Measurements from ENCODE around the gene LONP1.

The LONP1 gene

DNA sequence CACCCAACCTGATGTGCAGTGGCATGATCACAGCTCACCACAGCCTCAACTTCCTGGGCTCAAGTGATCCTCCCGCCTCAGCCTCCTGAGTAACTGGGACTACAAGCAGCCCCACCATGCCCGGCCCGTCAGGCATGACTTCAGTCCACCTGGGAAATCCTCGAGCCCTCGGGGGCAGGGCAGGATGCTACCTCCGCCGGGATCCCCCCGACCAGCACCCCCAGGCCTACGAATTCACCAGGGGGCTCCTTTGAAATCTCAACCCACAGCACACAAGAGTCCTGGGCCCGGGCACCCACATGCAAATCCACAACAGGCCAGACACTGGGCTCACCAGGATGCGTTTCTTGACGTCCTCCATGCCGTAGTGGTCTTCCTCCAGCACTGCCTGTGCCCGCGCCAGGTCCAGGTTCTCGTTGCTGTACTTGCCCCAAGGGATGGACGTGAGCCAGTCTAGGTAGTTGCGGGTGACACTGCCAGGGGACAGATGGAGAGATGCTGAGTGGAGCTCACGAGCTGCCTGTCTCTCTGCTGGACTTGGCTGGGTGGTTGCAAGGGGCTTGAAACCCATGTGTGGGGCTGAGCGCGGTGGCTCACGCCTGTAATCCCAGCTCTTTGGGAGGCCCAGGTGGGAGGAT, 19.4 kb downstream of the LONP1 start:
- no peaks in the 10 kb centered on the region for H3K9me2 ChIP-seq (replicated peaks; ENCODE audit: control insufficient read depth, low read length)
- no peak overlapping the region for H3K27ac ChIP-seq (ENCODE audit: low read depth, low read length)
- H3K4me3 ChIP-seq (ENCODE audit: low read length) = no peak overlapping the region
- H3K27me3 ChIP-seq (ENCODE audit: control insufficient read depth, low read length) = no peaks in the 10 kb centered on the region
- H3K9me3 ChIP-seq (ENCODE audit: control insufficient read depth, insufficient read depth, low read length) = no peaks in the 10 kb centered on the region
- no peaks in the 10 kb centered on the region for H3K4me1 ChIP-seq (ENCODE audit: control insufficient read depth, low read length)
- H3K36me3 ChIP-seq (ENCODE audit: control insufficient read depth, low read length) = peaks cover 70% of the 10 kb centered on the region
- TF ChIP-seq EZH2phosphoT487 (IDR thresholded peaks at IDR 0.05; ENCODE audit: borderline replicate concordance, low read length) = no peak
- TF ChIP-seq, protein P1, sequence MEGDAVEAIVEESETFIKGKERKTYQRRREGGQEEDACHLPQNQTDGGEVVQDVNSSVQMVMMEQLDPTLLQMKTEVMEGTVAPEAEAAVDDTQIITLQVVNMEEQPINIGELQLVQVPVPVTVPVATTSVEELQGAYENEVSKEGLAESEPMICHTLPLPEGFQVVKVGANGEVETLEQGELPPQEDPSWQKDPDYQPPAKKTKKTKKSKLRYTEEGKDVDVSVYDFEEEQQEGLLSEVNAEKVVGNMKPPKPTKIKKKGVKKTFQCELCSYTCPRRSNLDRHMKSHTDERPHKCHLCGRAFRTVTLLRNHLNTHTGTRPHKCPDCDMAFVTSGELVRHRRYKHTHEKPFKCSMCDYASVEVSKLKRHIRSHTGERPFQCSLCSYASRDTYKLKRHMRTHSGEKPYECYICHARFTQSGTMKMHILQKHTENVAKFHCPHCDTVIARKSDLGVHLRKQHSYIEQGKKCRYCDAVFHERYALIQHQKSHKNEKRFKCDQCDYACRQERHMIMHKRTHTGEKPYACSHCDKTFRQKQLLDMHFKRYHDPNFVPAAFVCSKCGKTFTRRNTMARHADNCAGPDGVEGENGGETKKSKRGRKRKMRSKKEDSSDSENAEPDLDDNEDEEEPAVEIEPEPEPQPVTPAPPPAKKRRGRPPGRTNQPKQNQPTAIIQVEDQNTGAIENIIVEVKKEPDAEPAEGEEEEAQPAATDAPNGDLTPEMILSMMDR (IDR thresholded peaks at IDR 0.05; ENCODE audit: low read depth, low read length, poor library complexity, severe bottlenecking) = no peak
- H4K20me1 ChIP-seq (ENCODE audit: control insufficient read depth, insufficient read depth, low read depth, low read length) = no peaks in the 10 kb centered on the region
- no peak overlapping the region for H3K4me2 ChIP-seq (ENCODE audit: low read length)
- peaks cover 8% of the 10 kb centered on the region for H3K79me2 ChIP-seq (ENCODE audit: control insufficient read depth, low read length)
- peaks cover 5% of the 10 kb centered on the region; the same call in 1 of the 2 replicates for H3F3A ChIP-seq (ENCODE audit: control insufficient read depth, insufficient read depth)

DNA sequence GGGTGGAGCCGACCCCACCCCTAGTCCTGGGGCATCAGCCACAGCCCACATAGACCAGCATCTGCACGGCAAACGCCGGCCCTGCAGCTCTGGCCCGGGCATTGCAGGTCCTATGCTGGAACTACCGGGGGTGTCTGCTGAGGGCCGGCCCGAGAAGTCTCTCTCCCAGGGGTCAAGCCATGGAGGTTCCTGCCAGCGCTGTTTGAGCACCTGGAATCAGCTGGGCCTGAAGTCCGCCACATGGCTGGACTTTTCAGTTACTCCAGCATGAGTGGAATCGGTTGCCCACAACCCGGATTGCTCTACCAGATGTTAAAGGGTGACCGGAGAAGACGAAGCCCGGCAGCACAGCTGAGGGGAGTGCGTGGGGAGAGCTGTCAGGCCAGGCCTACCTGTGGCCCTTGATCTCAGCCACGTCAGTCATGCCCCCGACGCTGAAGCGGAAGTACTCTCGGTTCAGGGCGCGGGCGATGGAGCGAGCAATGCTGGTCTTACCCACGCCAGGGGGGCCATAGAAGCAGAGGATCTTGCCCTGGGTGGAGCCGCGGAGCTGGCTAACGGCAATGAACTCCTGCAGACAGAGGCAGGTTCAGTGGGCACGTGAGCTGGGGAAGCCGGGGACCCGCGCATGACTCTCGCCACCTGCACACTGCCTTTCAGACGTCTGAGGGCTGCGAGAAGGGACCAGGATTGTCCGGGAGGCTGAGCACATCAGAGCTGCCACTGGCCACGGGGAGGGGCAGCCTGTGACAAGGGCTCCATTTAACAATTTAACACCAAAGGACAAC, 21.1 kb downstream of the LONP1 start:
- Histone ChIP-seq H4K20me1 (ENCODE audit: control insufficient read depth, insufficient read depth, low read depth, low read length) (no peaks in the 10 kb centered on the region), H3K4me3 (ENCODE audit: low read length) (no peak overlapping the region), H3K79me2 (ENCODE audit: control insufficient read depth, low read length) (peaks cover 14% of the 10 kb centered on the region), H3K4me2 (ENCODE audit: low read length) (no peak overlapping the region), H3K9me2 (replicated peaks; ENCODE audit: control insufficient read depth, low read length) (no peaks in the 10 kb centered on the region), H3K9me3 (ENCODE audit: control insufficient read depth, insufficient read depth, low read length) (no peaks in the 10 kb centered on the region), H3F3A (ENCODE audit: control insufficient read depth, insufficient read depth) (peaks cover 12% of the 10 kb centered on the region), H3K27ac (ENCODE audit: low read depth, low read length) (no peak overlapping the region), H3K36me3 (ENCODE audit: control insufficient read depth, low read length) (peaks cover 70% of the 10 kb centered on the region), H3K27me3 (ENCODE audit: control insufficient read depth, low read length) (no peaks in the 10 kb centered on the region), H3K4me1 (ENCODE audit: control insufficient read depth, low read length) (no peaks in the 10 kb centered on the region)
- TF ChIP-seq, protein P1 (IDR thresholded peaks at IDR 0.05; ENCODE audit: low read depth, low read length, poor library complexity, severe bottlenecking) = no peak
- no peak for TF ChIP-seq EZH2phosphoT487 (IDR thresholded peaks at IDR 0.05; ENCODE audit: borderline replicate concordance, low read length)

DNA sequence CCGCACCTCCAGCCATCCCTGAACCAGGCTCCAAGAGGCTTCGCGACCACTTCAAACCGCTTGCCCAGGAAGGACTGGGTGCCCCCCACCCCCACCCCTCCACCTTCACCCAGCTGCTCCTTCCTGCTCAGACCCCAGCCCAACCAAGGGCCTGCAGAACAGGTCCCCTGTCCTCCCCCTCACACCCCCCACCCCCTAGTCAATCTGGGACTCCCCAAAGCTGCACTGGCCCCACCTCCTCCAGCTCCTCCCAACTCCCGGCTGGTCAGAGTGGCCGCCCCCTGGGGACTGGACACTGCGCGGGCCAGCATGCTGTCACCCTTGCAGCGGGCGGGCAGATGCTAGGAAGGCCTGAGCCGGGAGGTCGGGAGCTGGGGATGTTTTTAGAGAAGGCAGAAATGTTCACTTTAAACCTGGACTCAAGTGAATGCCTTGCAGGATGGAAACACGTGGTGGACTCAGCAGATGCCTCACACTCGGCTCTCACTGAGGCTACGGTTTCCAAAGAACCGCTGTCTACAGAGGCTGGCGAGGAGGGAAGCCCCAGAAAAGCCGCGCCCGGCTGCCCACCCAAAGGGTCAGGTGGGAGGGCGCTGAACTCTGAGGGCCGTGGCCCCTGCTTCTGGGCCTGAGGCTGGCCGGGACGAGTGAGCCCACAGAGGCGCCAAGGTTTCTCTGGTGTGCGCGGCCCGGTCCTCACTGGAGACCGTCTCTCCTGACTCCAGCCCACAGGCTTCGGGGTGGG, 21.9 kb downstream of the LONP1 start:
- no peak for TF ChIP-seq EZH2phosphoT487 (IDR thresholded peaks at IDR 0.05; ENCODE audit: borderline replicate concordance, low read length)
- TF ChIP-seq, protein P1 (IDR thresholded peaks at IDR 0.05; ENCODE audit: low read depth, low read length, poor library complexity, severe bottlenecking) = no peak
- no peak overlapping the region for H3K4me2 ChIP-seq (ENCODE audit: low read length)
- no peaks in the 10 kb centered on the region for H4K20me1 ChIP-seq (ENCODE audit: control insufficient read depth, insufficient read depth, low read depth, low read length)

More for the DNA sequence above, 21.9 kb downstream of the LONP1 start:
- Histone ChIP-seq H3K9me3 (ENCODE audit: control insufficient read depth, insufficient read depth, low read length) (no peaks in the 10 kb centered on the region), H3K4me3 (ENCODE audit: low read length) (no peak overlapping the region), H3K36me3 (ENCODE audit: control insufficient read depth, low read length) (peaks cover 70% of the 10 kb centered on the region), H3K9me2 (replicated peaks; ENCODE audit: control insufficient read depth, low read length) (no peaks in the 10 kb centered on the region), H3K27ac (ENCODE audit: low read depth, low read length) (no peak overlapping the region), H3K4me1 (ENCODE audit: control insufficient read depth, low read length) (no peaks in the 10 kb centered on the region), H3K27me3 (ENCODE audit: control insufficient read depth, low read length) (no peaks in the 10 kb centered on the region), H3F3A (ENCODE audit: control insufficient read depth, insufficient read depth) (peaks cover 13% of the 10 kb centered on the region), H3K79me2 (ENCODE audit: control insufficient read depth, low read length) (peaks cover 17% of the 10 kb centered on the region)

Measured in DOHH2 (cell line).